ENCODE data around the gene CD37. TPM values are rescaled to one million over a fixed set of nuclear protein-coding genes. Genes with fewer than 3 reads are reported as not detected.
"Not testable (repeated sequence)": the region's sequence is repeated elsewhere in the genome, so short reads cannot be mapped to it uniquely, and the experiment has no call there.

The CD37 gene, protein sequence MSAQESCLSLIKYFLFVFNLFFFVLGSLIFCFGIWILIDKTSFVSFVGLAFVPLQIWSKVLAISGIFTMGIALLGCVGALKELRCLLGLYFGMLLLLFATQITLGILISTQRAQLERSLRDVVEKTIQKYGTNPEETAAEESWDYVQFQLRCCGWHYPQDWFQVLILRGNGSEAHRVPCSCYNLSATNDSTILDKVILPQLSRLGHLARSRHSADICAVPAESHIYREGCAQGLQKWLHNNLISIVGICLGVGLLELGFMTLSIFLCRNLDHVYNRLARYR
- 10.3 TPM for polyA plus RNA-seq (2012; ENCODE audit: insufficient read depth, insufficient read length)

DNA sequence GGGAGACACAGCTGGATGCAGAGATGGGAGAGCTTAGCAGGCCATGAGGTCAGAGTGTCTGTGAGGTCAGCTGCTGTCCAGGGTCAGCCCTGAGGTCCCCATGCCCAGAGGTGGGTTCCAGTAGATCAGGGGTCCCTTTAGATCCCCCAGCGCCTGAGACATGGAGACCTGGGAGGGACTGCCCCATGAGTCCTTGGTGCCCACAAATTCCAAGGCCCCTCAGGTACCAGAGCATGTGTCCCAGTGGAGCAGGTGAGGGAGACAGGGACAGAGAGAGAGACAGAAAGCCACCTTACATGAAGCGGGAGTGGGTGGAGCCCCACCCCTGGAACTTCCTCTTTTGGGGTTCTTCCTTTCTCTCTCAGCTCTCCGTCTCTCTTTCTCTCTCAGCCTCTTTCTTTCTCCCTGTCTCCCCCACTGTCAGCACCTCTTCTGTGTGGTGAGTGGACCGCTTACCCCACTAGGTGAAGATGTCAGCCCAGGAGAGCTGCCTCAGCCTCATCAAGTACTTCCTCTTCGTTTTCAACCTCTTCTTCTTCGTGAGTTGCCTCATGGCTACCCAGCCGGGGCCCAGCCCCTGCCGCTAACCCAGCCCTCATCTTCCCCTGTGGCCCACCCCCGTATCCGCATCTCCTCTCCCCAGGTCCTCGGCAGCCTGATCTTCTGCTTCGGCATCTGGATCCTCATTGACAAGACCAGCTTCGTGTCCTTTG lies at the start of gene CD37:
CD37 (plus strand) TSS at position 336 of the 713 bp plus-strand sequence; CDS start at position 471, 135 bp downstream.
- no peak for DNase-seq (ENCODE audit: low read depth, low spot score)
- no peak within 1 kb of the TSS for H3K4me3 ChIP-seq (ENCODE audit: low read length)

DNA sequence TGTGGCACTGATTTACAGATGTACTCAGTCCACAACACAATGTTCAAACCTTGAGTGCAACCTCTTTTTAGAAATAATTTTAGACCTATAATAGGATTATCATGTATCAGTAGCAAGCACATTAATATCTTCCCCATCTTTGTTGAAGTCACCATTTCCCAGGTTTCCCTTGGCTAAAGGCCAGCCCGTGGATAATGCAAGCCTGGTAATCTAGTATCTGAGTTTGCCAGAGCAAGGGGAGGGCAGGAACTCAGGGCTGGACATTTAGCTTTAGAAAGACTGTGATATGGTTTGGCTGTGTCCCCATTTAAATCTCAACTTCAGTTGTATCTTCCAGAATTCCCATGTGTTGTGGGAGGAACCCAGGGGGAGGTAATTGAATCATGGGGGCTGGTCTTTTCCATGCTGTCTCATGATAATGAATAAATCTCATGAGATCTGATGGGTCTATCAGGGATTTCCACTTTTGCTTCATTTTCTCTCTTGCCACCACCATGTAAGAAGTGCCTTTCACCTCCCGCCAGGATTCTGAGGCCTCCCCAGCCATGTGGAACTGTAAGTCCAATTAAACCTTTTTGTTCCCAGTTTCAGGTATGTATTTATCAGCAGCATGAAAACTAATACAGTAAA lies 48.0 kb upstream of the CD37 start:
- no peak for DNase-seq (ENCODE audit: low read depth, low spot score)
- H3K4me3 ChIP-seq (ENCODE audit: low read length), result no peak overlapping the region

DNA sequence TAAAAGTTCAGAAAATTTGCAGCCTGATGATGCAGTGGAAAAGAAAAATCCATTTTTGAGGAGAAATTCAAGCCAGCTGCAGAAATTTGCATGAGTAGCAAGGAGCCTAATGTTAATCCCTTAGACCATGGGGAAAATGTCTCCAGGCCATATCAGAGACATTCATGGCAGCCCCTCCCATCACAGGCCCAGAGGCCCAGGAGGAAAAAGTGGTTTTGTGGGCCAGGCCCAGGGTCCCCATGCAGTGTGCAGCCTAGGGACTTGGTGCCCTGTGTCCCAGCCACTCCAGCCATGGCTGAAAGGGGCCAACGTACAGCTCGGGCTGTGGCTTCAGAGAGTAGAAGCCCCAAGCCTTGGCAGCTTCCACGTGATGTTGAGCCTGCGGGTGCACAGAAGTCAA lies 47.0 kb upstream of the CD37 start:
- not testable (repeated sequence) for DNase-seq (ENCODE audit: low read depth, low spot score); H3K4me3 ChIP-seq (ENCODE audit: low read length)

DNA sequence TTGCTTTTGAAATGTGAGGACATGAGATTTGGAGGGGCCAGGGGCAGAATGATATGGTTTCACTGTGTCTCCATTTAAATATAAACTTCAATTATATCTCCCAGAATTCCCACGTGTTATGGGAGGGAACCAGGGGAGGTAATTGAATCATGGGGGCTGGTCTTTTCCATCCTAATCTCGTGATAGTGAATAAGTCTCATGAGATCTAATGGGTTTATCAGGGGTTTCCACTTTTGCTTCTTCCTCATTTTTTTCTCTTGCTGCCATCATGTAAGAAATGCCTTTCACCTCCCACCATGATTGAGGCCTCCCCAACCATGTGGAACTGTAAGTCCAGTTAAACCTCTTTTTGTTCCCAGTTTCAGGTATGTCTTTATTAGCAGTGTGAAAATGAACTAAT lies 45.9 kb upstream of the CD37 start:
- DNase-seq (ENCODE audit: low read depth, low spot score), result not testable (repeated sequence)

DNA sequence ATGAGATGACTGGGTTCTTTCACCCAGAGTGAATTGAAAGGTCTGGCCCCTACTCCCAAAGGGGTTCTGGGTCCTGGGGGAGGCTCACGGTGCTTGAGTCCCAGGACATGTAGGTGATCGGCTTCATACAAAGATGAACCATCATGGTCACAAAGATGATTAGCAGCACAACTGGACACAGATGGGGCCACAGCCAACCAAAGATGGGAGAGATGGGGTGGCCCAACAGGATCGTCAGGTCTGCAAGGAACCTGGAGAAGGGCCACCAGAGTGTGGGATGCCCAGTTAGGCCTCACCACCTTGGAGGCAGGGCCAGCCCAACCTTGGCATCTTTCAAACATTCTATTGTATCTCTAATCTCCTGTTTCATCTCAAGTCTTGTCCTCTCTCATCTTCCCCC lies 44.7 kb upstream of the CD37 start:
- H3K4me3 ChIP-seq (ENCODE audit: low read length), result no peak overlapping the region
- no peak for DNase-seq (ENCODE audit: low read depth, low spot score)

More for the DNA sequence above, 45.9 kb upstream of the CD37 start:
- H3K4me3 ChIP-seq (ENCODE audit: low read length), result not testable (repeated sequence)

DNA sequence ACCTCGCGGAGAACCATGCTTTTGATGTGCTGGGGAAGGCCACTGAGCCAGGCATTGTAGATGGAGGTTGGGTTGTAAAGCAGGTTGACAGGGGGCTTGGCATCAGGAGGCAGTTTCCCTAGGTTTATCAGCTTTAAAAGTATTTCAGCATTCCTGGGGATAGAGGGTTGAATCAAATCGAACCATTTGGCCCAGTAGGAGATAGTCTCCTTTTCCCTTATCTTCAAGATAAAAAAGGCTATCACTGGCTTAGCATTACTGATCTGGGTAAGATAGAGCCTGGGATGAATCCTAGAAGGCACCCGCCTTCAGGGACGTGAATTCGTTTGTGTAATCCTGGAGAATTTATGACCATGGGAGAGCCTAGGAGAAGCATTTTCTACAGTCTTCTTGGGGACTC lies 40.8 kb upstream of the CD37 start:
- no peak overlapping the region for H3K4me3 ChIP-seq (ENCODE audit: low read length)
- DNase-seq (ENCODE audit: low read depth, low spot score), result no peak

DNA sequence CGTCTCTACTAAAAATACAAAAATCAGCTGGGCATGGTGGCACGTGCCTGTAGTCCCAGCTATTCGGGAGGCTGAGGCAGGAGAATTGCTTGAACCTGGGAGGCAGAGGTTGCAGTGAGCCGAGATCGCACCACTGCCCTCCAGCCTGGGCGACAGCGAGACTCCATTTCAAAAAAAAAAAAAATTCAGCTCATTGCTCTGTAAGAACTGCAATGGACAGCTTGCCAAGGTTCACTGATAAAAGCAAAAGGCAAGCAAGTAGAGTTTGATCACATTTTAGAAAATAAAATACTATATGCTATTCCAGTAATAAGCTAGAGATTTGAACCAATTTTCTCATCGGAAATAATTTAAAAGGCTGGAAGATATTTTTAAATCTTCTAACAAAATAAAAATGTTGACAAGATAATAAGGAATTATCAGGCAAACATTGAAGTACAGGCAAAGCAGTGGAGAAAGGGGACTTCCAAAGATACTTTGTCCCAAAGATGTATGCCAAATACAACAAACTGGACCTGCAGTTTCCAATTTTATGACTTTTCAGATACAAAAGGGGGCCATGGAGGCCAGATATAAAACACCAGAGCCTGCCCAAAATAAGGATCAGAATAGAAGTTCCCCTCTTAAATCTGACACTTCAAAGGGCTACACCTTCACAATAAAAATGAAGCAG lies 39.9 kb upstream of the CD37 start:
- H3K4me3 ChIP-seq (ENCODE audit: low read length), result no peak overlapping the region
- no peak for DNase-seq (ENCODE audit: low read depth, low spot score)

DNA sequence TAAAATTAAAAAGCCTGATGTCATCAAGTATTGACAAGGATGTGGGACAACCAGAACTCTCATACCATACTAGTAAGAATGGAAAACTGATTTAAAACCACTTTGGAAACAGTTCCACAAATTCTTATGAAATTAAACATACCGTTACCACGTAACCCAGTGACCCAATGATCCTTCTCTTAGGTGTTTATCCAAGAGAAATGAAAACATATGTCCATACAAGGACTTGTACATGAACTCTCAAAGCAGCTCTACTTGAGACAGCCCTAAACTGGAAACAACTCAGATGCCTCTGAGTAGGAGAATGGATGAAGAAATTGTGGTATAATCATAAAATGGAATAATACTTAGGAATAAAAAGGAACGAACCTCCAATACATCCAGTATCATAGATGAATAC lies 37.8 kb upstream of the CD37 start:
- DNase-seq (ENCODE audit: low read depth, low spot score), result no peak
- H3K4me3 ChIP-seq (ENCODE audit: low read length), result no peak overlapping the region

DNA sequence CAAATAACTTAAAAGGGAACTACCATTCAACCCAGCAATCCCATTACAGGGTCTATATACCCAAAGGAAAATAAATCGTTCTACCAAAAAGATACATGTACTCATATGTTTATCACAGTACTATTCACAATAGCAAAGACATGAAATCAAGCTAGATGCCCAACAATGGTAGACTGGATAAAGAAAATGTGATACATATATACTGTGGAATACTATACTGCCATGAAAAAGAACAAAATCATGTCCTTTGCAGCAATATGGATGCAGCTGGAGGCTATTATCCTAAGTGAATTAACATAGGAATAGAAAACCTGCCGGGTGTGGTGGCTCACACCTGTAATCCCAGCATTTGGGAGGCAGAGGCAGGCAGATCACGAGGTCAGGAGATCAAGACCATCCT lies 36.6 kb upstream of the CD37 start:
- H3K4me3 ChIP-seq (ENCODE audit: low read length); DNase-seq (ENCODE audit: low read depth, low spot score): not testable (repeated sequence)

DNA sequence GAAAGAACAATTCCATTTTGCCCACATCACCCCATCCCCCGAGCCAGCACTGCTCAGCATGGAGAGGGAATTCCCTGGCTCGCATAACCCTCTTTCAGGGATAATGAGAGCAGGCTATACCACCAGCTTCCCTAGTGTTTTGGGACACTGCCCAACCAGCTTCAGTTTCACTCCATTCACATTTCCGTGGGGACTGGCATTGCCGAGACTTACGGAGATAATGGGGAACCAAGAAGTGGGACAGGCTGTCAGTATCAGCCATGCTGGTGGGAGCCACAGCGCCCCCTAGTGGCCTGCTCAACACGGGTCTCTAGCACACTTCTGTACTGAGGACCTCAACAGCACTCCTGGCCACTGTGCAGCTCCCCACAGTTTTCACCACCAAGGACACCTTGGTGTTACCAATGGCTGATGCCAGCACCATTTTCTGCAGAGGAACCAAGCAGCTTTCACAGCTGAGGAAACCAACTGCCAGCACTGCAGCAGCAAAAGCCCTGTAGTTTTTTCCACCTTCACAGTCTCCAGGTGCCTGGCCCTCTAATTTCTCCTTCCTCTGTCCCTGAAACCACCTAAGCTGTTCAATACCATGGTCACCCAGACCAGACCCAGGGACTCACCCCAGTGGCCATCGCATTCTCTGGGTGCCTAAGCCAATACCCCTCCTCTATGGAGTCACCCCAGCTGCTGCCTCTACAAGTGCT lies 33.9 kb upstream of the CD37 start:
- peak overlapping the region; percentile 31 for H3K4me3 ChIP-seq (ENCODE audit: low read length)
- peak; percentile 54 for DNase-seq (ENCODE audit: low read depth, low spot score)

DNA sequence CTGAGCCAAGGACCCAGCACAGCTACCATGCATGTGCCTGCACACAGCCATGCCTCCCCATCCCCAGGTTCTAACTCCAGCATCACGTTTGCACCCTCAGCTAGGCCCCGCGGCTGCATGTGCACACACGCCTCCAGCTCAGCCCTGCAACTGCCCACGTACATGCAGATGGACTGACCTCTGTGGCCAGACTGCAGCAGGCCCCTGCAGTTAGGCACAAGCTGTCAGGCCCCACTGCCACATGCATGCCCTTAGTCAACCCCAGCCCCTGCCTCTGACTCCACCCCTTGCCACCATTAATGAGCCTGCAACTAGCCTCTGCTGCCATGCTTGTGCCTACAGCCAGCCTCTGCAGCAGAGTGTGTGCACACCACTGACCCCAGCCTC lies 33.3 kb upstream of the CD37 start:
- no peak for DNase-seq (ENCODE audit: low read depth, low spot score)
- no peak overlapping the region for H3K4me3 ChIP-seq (ENCODE audit: low read length)

DNA sequence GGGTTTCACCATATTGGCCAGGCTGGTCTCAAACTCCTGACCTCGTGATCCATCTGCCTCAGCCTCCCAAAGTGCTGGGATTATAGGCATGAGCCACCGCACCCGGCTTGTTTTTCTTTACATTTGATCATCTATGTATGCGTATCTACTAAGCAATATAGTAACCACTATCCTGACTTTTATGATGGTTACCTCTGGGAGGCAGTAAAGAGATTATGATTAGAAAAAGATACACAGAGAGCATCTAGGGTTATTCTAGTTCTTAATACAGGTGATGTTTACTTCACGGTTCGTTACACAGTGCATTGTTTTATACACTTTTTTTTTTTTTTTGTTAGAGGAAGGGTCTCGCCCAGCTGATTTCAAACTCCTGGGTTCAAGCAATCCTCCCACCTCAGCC lies 28.5 kb upstream of the CD37 start:
- DNase-seq (ENCODE audit: low read depth, low spot score); H3K4me3 ChIP-seq (ENCODE audit: low read length): not testable (repeated sequence)

DNA sequence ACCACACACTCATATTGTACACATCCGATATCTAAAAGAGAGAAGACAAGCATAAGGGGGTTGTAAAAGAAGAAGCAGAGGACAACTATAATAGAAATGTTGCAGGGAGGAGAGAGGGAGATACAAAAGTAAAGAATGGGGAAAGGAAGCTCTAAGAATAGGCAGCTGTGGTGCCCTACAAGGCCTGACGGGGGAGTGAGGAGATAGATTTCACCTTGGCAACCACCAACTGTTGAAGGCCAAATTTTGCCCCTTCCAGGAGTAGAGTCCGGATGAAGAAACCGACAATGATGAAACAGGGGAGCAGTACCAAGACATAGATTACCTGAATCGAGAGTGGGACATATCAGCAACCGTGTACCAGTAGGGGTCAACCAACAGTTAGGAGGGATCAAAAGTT lies 26.1 kb upstream of the CD37 start:
- DNase-seq (ENCODE audit: low read depth, low spot score), result no peak
- H3K4me3 ChIP-seq (ENCODE audit: low read length), result no peak overlapping the region

DNA sequence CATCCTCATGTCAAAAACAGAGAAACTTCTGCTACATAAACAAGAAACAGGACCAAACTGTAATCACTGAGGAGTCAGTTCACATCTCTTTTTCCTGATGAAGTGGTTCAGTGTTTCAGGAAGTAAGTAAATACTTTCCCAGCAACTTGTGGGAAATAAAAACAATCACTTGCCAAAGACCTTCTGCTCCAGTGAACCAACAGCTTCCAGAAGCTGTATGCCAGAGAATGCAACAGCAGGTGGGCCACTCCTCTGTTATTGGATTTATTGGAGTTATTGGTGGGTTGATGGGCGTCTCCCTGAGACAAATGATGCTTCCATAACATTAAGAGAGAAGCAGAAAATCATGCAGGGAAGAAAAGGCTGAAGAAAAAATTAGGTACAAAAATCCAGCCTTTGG lies 20.1 kb upstream of the CD37 start:
- no peak overlapping the region for H3K4me3 ChIP-seq (ENCODE audit: low read length)
- no peak for DNase-seq (ENCODE audit: low read depth, low spot score)

DNA sequence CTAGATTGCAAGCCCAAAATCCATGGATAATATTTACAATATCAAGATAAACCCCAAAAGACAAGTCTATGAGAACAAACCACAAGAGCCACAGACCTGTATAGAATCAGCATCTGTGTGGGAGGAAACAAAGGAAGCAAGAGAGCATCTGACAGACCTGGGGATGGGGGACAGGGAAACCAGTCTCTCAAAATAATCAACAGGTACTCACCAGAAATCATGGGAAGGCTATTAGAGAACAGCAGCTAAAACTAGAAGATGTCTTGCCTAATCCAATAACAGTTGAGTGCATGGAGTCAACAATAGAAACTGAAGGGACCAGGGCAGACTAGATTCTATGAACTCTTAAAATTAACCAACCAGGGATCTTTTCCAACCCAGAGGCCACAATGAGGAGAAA lies 18.9 kb upstream of the CD37 start:
- DNase-seq (ENCODE audit: low read depth, low spot score), result no peak
- H3K4me3 ChIP-seq (ENCODE audit: low read length), result no peak overlapping the region

DNA sequence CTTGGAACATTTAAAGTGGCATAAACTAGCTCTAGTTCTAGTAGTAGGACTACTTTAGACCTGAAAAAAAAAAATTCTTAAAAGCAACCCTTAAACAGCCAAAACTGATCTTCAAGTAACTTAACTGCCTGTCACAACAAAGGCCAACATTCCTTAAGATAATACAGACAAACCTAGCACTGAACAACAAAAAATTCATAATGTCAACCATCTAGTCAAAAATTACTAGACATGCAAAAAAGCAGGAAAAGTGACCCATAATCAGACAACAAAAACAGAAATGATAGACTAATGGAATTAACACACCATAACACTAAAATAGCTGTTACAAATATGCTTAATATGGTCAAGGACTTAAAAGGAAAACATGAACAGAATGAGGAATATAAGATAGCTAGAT lies 16.9 kb upstream of the CD37 start:
- no peak for DNase-seq (ENCODE audit: low read depth, low spot score)
- no peak overlapping the region for H3K4me3 ChIP-seq (ENCODE audit: low read length)

DNA sequence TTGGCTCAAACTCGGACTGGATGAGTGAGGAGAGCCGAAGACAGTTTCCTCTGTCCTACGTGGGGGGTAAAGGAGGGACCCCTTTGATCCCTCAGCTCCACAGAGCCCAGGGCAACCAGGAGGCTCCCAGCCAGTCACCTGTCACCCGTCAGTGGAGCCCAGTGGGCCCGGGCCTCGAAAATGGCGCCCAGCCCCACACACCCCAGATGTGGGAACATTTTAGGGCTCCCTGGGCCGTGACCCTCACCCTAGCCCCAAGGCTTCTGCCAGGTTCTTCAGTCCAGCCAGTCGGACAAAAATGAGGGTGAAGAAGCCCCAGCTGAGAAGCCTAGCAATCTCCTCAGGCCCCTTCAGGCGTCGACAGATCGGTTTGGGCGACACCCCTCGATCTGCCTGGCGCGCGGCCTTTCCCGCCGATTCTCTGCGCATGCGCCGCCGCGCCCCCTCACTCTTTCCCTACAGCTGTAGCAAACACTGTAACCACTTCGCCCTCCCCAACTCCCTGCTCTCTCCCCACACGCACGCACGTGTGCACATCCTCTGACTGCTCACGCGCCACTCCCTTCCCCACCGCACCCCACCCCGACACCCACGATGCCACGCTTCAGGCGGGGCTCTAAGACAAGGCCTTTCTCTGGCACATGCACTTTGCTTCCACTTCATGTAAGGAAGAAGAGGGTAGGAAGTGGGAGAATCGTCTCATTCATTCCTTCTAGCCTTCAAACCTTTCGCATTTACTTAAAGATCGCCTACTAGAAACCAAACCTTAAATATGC lies 10.2 kb upstream of the CD37 start, which contains the start of gene SLC6A16:
SLC6A16 (minus strand) TSS at position 391 of the 776 bp plus-strand sequence. CDS start 13,844 bp downstream, outside the sequence.
- DNase-seq (ENCODE audit: low read depth, low spot score), result no peak
- no peak within 1 kb of the TSS for H3K4me3 ChIP-seq (ENCODE audit: low read length)

DNA sequence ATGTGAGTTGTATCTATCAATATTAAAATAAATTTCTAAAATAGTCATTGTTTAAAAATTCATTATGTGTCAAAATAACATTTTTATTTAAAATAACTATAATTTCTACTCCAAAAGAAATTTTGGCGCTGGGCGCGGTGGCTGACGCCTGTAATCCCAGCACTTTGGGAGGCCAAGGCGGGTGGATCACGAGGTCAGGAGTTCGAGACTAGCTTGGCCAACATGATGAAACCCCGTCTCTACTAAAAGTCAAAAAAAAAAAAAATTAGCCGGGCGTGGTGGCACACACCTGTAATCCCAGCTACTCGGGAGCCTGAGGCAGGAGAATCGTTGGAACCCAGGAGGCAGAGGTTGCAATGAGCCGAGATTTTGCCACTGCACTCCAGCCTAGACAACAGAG lies 9.4 kb upstream of the CD37 start:
- DNase-seq (ENCODE audit: low read depth, low spot score), result not testable (repeated sequence)

More for the DNA sequence above, 9.4 kb upstream of the CD37 start:
- H3K4me3 ChIP-seq (ENCODE audit: low read length), result not testable (repeated sequence)
